H9 (cell line): ENCODE measurements around the gene NKX1-1. TPM values are rescaled to one million over a fixed set of nuclear protein-coding genes. Genes with fewer than 3 reads are reported as not detected.

ENCODE experiments used
- DNase-seq: peaks from one replicate; pipeline ENCODE4 v3.0.0-alpha.2; 2017
- H2AFZ ChIP-seq: one replicate; pipeline ENCODE4 v1.6.1; 2013; ENCODE audit warnings: mild to moderate bottlenecking, low read length, control low read depth, moderate library complexity
- H2AK5ac ChIP-seq: 2 replicates; pipeline ENCODE4 v1.6.1; 2013; ENCODE audit warnings: low read length, control low read depth, mixed read lengths; ENCODE audit not compliant: insufficient read length
- H2BK120ac ChIP-seq: one replicate; pipeline ENCODE4 v1.6.1; 2013; ENCODE audit warnings: low read depth, mild to moderate bottlenecking, low read length, control low read depth, inconsistent platforms; ENCODE audit not compliant: poor library complexity, severe bottlenecking
- H2BK12ac ChIP-seq: 2 replicates; pipeline ENCODE4 v1.6.1; 2013; ENCODE audit warnings: low read length, control low read depth, mixed read lengths, low read depth; ENCODE audit not compliant: insufficient read length
- H2BK15ac ChIP-seq: 2 replicates; pipeline ENCODE4 v1.6.1; 2013; ENCODE audit warnings: low read depth, low read length, control low read depth
- H2BK20ac ChIP-seq: one replicate; pipeline ENCODE4 v1.6.1; 2013; ENCODE audit warnings: low read depth, mild to moderate bottlenecking, low read length, control low read depth, inconsistent platforms; ENCODE audit not compliant: poor library complexity, severe bottlenecking
- H2BK5ac ChIP-seq: 2 replicates; pipeline ENCODE4 v1.6.1; 2013; ENCODE audit warnings: low read length, control low read depth, mixed read lengths; ENCODE audit not compliant: insufficient read length
- H3K14ac ChIP-seq: 2 replicates; pipeline ENCODE4 v1.6.1; 2013; ENCODE audit warnings: low read length, control low read depth; ENCODE audit not compliant: insufficient read depth
- H3K18ac ChIP-seq: 2 replicates; pipeline ENCODE4 v1.6.1; 2013; ENCODE audit warnings: low read depth, mild to moderate bottlenecking, mixed read lengths, low read length, control low read depth; ENCODE audit not compliant: insufficient read length
- H3K23ac ChIP-seq: 2 replicates; pipeline ENCODE4 v1.6.1; 2013; ENCODE audit warnings: low read length, control low read depth, mixed read lengths, low read depth; ENCODE audit not compliant: insufficient read length
- H3K23me2 ChIP-seq: 2 replicates; pipeline ENCODE4 v1.6.1; 2013; ENCODE audit warnings: low read depth, mild to moderate bottlenecking, mixed read lengths, low read length, control low read depth; ENCODE audit not compliant: insufficient read length, poor library complexity, severe bottlenecking
- H3K27ac ChIP-seq: 2 replicates; pipeline ENCODE4 v1.5.1; 2013; ENCODE audit warnings: low read length, control low read depth, mixed read lengths, low read depth; ENCODE audit not compliant: insufficient read length
- H3K27me3 ChIP-seq: 2 replicates; pipeline ENCODE4 v1.6.1; 2013; ENCODE audit warnings: low read length, control low read depth, inconsistent platforms; ENCODE audit not compliant: insufficient read depth
- H3K4ac ChIP-seq: 2 replicates; pipeline ENCODE4 v1.6.1; 2013; ENCODE audit warnings: low read depth, mild to moderate bottlenecking, control low read depth, inconsistent platforms, low read length, moderate library complexity
- H3K4me1 ChIP-seq: 2 replicates; pipeline ENCODE4 v1.6.1; 2013; ENCODE audit warnings: low read length, control low read depth, inconsistent platforms; ENCODE audit not compliant: insufficient read depth
- H3K4me2 ChIP-seq: 2 replicates; pipeline ENCODE4 v1.6.1; 2013; ENCODE audit warnings: low read length, control low read depth, mixed read lengths; ENCODE audit not compliant: insufficient read length, insufficient read depth
- H3K56ac ChIP-seq: 2 replicates; pipeline ENCODE4 v1.6.1; 2013; ENCODE audit warnings: low read depth, mild to moderate bottlenecking, mixed read lengths, low read length, control low read depth; ENCODE audit not compliant: insufficient read length
- H3K79me1 ChIP-seq: 2 replicates; pipeline ENCODE4 v1.6.1; 2013; ENCODE audit warnings: low read depth, mild to moderate bottlenecking, moderate library complexity, low read length, control low read depth, inconsistent platforms; ENCODE audit not compliant: insufficient read depth, poor library complexity, severe bottlenecking
- H3K79me2 ChIP-seq: 2 replicates; pipeline ENCODE4 v1.6.1; 2013; ENCODE audit warnings: low read length, control low read depth, inconsistent platforms; ENCODE audit not compliant: insufficient read depth
- H3K9ac ChIP-seq: 2 replicates; pipeline ENCODE4 v1.6.1; 2013; ENCODE audit warnings: low read length, control low read depth, mixed read lengths; ENCODE audit not compliant: insufficient read length; ENCODE audit errors: extremely low read depth
- H3K9me3 ChIP-seq: one replicate; pipeline ENCODE4 v1.6.1; 2013; ENCODE audit warnings: low read depth, low read length, inconsistent platforms; ENCODE audit not compliant: control insufficient read depth
- H3T11ph ChIP-seq: one replicate; pipeline ENCODE4 v1.6.1; 2013; ENCODE audit warnings: mild to moderate bottlenecking, low read length, control low read depth, inconsistent platforms
- H4K20me1 ChIP-seq: one replicate; pipeline ENCODE4 v1.6.1; 2013; ENCODE audit not compliant: control insufficient read depth, insufficient read length, insufficient read depth
- H4K5ac ChIP-seq: 2 replicates; pipeline ENCODE4 v1.6.1; 2013; ENCODE audit warnings: low read depth, mild to moderate bottlenecking, mixed read lengths, low read length, control low read depth; ENCODE audit not compliant: insufficient read length
- H4K8ac ChIP-seq: replicated peaks from 2 replicates; pipeline ENCODE4 v1.6.1; 2013; ENCODE audit warnings: low read length, control low read depth, mixed read lengths, low read depth; ENCODE audit not compliant: insufficient read length
- H4K91ac ChIP-seq: 2 replicates; pipeline ENCODE4 v1.6.1; 2013; ENCODE audit warnings: low read depth, mild to moderate bottlenecking, moderate library complexity, mixed read lengths, low read length, control low read depth; ENCODE audit not compliant: insufficient read length
- H3K27ac Mint-ChIP-seq, 3 experiments: 2 replicates in 2 of 3; 3 replicates in 1 of 3; pipeline ENCODE4 v1.8.0; 2020 to 2021; ENCODE audit warnings: mixed read lengths in 3 of 3, mild to moderate bottlenecking in 1 of 3, moderate library complexity in 1 of 3
- H3K27me3 Mint-ChIP-seq: 2 replicates; pipeline ENCODE4 v1.8.0; 2021; ENCODE audit warnings: low read depth, mild to moderate bottlenecking, moderate library complexity, mixed read lengths
- H3K36me3 Mint-ChIP-seq, 3 experiments: 2 replicates in 2 of 3; 3 replicates in 1 of 3; pipeline ENCODE4 v1.8.0; 2020 to 2021; ENCODE audit warnings: low read depth in 3 of 3, mixed read lengths in 3 of 3; ENCODE audit not compliant: insufficient read depth in 1 of 3
- H3K4me1 Mint-ChIP-seq, 2 experiments: 2 replicates each; pipeline ENCODE4 v1.8.0; 2020; ENCODE audit warnings: mixed read lengths in 2 of 2
- H3K4me3 Mint-ChIP-seq, 2 experiments: 2 replicates in 1 of 2; 3 replicates in 1 of 2; pipeline ENCODE4 v1.8.0; 2020 to 2021; ENCODE audit warnings: mild to moderate bottlenecking in 2 of 2, mixed read lengths in 2 of 2, moderate library complexity in 1 of 2
- H3K9me3 Mint-ChIP-seq, 2 experiments: 2 replicates in 1 of 2; 3 replicates in 1 of 2; pipeline ENCODE4 v1.8.0; 2020; ENCODE audit warnings: mild to moderate bottlenecking in 2 of 2, mixed read lengths in 2 of 2, moderate library complexity in 1 of 2
- CTCF ChIP-seq: fragments of 200-600 bp; sonication (generic); conservative IDR thresholded peaks from 3 replicates; pipeline ENCODE4 v1.8.0; 2021; ENCODE audit warnings: antibody characterized with exemption, mild to moderate bottlenecking
- WGBS: extraction: QIAGEN DNeasy Blood & Tissue Kit; methylation state at CpG from one replicate; pipeline ENCODE4 v1.1.7; 2013; ENCODE audit warnings: missing lambda C conversion rate, low lambda C conversion rate, mixed read lengths; ENCODE audit not compliant: insufficient read length; ENCODE audit errors: extremely low coverage; 5-methylcytosine and 5-hydroxymethylcytosine counted together
- total RNA-seq: library from RNA; stranded (reverse); gene quantifications from 2 replicates; pipeline ENCODE4 v1.2.1, GENCODE V29; 2021

The NKX1-1 gene
- total RNA-seq, 1 experiment from 2014 or later: not detected

GRCh38 chr4:1452431-1453051 is 46.3 kb upstream of the NKX1-1 start:
- Histone ChIP-seq H3K9ac (no peak overlapping the region), H4K8ac (no peak overlapping the region), H2BK120ac (no peak overlapping the region), H3T11ph (no peak overlapping the region), H2BK5ac (no peak overlapping the region), H3K23ac (no peak overlapping the region), H3K18ac (no peak overlapping the region), H3K56ac (no peak overlapping the region), H4K20me1 (no peaks in the 10 kb centered on the region), H3K27me3 (no peaks in the 10 kb centered on the region), H3K27ac (no peak overlapping the region), H2BK12ac (no peak overlapping the region), H3K79me2 (no peaks in the 10 kb centered on the region), H3K79me1 (no peaks in the 10 kb centered on the region), H3K4me2 (no peak overlapping the region), H3K4ac (no peak overlapping the region), H3K9me3 (peaks cover 12% of the 10 kb centered on the region), H2AK5ac (no peak overlapping the region), H2BK15ac (no peak overlapping the region), H3K14ac (no peak overlapping the region), H4K91ac (no peak overlapping the region), H2AFZ (no peak overlapping the region), H3K4me1 (no peaks in the 10 kb centered on the region), H4K5ac (no peak overlapping the region), H2BK20ac (no peak overlapping the region), H3K23me2 (no peaks in the 10 kb centered on the region)
- H3K9me3 Mint-ChIP-seq: peaks cover 24 to 38% of the 10 kb centered on the region in 2 experiments
- WGBS: 100% methylated on average over 5 of the region's 5 CpGs
- peaks cover 5 to 16% (median 9%) of the 10 kb centered on the region in 3 experiments; a peak in 6 of 7 replicates for H3K36me3 Mint-ChIP-seq
- H3K4me3 Mint-ChIP-seq: no peak overlapping the region
- H3K4me1 Mint-ChIP-seq: peaks cover 3 to 10% of the 10 kb centered on the region in 2 experiments
- no peak overlapping the region for H3K27ac Mint-ChIP-seq
- no peak for TF ChIP-seq CTCF
- DNase-seq: no peak
- H3K27me3 Mint-ChIP-seq: peaks cover 29% of the 10 kb centered on the region
